Measurements from ENCODE around the gene FEN1.

DNA sequence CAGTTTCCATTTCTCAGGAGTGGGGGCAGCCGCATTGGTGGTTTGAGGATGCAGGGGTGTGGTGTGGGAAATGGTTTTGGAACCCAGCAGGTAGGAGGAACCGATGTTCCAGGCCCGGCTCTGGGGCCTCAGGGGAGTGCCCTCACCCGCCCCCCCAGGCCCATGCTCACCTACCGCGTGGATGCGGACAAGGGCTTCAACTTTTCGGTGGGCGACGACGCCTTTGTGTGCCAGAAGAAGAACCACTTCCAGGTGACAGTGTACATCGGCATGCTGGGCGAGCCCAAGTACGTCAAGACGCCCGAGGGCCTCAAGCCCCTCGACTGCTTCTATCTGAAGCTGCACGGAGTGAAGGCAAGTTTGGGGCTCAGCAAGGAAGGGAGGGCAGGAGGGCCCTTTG is 18.9 kb upstream of the FEN1 start:
- no peak for TF ChIP-seq POLR2AphosphoS5 (IDR thresholded peaks at IDR 0.05; ENCODE audit: low read depth, low read length)
- no peak for TF ChIP-seq POLR2A (IDR thresholded peaks at IDR 0.05; ENCODE audit: low read depth, low read length)
